MV-4-11 (cell line): ENCODE results near the gene SLC4A8.

Experiments
- DNase-seq: peaks from one replicate; lab custom pipeline; 2025; lab: John Stamatoyannopoulos, UW

SLC4A8 gene

DNA sequence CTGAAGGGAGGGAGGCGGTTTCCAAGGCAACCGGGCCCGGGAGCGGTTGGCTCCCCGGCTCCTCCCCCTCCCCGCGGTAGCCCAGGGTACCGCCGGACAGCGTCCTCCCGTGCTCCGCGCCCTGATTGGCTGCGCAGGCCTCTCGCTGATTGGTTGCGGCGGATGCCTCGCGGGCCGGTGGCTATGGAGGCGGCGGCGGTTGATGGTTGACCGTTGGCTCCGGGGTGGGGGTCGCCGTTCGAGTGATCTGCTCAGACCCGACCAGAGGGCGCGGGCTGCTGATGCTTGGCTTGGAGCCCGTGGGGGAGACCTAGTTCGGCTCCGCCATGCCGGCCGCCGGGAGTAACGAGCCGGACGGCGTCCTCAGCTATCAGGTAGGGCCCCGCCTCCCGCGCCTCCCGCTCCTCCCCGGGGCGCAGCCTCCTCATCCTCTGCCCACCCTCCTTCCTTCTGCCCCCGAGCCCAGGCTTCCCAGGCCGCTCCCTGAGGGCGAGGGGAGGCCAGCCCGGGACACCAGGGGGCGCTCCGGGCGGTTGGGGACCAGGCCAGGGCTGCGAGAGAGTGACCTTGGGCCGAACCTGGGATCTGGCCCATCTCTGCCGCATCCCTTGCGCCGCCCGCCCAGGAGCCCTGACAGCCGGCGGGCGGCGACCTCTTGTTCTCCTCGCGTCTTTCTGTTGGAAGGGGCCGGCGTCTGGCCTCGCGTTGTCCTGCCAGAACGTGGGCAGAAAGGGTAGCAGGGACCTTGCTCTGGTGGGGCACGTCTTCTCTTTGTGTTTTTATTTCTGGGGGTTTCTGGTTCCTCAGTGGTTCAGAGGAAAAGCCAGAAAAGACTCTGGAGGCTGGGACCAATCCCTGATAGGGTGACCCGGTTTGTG, at the start of gene SLC4A8:
Gene SLC4A8, plus strand, starts transcription at position 170 of the 878 bp plus-strand sequence. Its CDS starts 157 bp downstream, at position 327.
- peak; percentile 56 for DNase-seq

DNA sequence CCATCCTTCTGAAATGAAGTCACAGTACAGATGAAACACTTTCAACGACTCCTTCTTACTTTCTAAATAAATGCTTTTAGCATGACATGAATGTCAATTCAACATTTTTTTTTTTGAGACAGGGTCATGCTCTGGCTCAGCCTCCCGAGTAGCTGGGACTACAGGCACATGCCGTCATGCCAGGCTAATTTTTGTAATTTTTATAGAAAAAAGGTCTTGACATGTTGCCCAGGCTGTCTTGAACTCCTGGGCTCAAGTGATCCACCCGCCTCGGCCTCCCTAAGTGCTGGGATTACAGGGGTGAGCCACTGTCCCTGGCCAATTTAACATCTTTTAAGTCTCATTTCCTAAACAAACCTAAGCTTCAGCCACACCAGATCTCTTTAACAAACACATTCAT, 49.8 kb upstream of the SLC4A8 start:
- DNase-seq: no peak

DNA sequence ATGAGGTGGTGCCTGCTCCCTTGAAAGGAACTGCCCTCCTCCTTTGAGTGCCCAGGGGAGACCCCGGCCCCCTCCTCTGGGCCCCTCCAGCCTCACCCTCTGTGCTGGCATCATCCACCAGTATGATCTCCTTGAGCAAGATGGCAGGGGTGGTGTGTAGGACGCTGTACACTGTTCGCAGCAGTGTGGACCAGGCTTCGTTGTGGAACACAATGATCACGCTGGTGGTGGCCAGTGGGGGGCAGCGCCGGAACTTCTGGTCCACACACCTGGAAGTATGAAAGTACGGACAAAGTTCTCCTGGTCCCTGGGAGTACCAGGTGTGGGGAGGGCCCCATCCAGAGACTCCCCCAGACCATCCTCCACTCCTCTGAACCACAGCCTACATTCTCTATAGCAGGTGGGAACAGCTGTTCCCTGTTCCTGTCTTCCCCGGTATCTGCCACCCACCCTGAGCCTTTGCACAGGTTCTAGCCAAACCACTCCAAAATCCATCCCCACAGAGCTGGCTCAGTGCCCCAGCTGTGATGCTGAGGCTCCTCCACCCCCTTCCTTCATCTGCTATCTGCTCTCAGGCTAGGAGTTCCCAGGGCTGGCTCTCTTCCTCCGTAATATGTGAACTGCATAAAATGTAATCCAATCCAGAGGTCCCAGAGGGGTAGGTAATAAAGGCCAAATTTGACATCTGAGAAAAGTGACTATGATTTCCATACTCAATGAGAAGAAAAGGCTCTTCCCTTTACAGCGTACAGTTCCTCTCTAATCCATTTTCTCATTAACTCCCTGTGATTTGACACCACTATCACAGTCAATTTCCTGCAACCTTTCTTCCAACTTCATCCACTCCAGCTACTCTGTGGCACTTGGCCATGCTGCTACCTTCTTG, 47.3 kb upstream of the SLC4A8 start:
- no peak for DNase-seq

DNA sequence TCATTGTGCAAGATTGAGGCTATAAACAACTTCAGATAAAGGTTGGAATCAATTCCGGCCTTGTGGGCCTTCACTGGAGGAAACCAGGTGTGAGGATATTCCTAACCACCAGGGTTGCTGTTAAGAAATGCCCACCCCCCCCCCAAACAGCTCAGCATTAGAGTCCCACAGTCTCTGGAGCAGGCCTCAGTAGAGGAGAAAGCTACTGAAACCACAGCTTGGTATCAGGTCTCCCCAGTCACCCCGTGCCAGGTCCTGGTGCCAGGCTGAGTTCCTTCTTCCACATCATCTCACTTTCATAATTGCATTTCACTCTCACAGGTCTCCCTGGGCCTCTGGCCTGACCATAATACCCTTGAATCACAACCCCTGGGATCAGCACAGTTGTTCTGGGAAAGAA, 45.9 kb upstream of the SLC4A8 start:
- DNase-seq: no peak

DNA sequence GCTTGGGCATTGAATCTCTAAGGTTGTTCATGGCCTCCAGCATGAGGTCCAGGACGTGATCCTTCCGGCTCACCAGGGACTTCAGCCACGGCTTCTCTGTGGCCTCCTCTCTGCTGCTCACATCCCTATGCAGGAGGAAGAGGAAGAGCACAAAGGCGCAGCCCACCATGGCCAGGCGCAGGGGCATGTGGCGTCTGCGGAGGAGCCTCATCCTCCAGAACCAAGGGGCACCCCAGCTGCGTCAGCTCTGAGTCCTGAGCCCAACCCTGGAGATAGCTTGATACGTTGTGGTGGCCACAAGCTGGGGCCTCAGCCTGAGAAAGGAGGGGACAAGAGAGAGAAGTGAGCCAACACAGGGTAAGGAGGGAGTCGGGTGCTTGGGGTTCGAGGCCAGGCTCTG, 45.1 kb upstream of the SLC4A8 start:
- no peak for DNase-seq

DNA sequence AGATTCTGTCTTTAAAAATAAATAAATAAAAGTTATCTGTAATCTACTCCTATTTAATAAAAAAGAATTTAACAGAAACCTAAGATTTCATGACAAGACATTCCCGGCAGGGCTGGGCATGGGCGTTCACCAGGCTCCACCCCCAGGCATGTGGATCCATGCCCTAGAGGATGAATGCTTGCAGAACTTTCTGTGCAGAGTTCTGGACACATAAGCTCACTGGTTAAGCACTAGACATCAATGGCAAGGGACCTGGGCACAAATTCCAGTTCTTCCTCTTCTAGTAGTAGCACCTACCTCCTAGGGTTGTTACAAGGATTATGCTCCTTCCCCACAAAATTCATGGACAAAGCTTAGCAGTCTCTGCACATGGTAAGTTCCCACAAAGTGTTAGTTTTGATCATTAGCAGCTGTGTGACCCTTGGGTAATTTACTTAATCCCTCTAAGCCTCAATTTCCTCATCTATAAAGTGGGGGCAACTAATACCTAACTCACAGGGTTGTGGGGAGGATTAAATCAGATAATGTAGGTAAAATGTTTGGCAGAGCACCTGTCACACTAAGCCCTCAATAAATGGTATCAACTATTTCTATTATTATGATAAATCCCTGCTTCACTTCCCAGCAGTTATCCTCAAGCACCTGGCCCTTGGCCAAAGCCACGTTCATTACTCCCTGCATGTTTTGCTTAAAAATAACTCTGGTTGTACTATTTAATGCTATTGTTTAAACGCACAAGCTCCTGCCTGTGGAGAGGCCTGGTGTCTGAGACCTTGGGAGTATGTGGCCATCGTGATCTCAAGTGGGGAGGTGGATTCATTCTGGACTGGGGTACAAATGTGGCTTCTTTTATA, 43.2 kb upstream of the SLC4A8 start:
- DNase-seq: no peak

DNA sequence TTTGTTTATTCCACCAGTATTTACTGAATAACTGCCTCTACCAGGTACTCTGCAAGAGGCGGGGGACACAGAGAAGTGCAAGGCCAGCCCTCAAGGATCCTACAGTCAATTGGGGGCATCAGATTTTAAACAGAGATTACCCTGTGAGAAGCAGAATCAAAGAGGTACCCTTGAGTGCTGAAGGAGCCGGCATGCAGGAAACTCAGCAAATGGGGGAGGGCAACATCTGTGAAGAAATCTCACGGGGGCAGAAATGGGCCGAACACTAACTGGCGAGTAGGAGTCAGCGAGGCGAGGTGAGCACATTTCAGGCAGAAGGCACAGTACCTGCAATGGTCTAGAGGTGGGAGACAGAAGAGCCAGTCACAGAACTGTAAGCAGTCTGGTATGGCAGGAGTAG, 42.5 kb upstream of the SLC4A8 start:
- no peak for DNase-seq

DNA sequence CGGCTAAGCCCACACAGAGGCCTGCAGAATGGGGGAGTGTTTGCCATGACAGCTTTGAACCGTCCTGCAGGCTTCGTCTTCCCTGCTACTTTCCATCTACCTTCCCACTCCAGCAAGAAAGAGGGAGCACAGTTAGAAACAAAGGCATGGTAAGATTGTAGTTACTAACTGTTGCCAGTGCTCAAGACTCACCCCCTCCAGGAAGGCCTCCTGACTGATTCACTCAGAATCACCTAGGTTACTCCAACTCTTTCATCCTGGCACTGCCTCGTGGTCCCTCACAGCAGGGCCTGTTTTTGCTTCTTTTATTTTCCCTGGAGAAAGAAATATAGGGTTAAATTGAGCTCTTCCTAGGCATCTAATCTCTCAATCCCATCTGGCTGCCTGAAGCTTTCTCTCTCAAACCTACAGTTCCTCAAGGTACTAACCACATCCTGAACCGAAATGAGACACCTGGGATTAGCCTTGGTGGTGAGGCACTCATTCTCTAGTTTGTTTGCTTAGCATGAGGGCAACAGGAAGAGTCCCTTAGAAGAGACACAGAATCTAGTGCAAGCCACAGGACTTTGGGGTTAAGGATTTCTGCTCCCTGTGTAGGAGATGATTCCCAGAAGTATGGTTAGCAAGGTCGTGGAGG, 41.2 kb upstream of the SLC4A8 start:
- DNase-seq: no peak

DNA sequence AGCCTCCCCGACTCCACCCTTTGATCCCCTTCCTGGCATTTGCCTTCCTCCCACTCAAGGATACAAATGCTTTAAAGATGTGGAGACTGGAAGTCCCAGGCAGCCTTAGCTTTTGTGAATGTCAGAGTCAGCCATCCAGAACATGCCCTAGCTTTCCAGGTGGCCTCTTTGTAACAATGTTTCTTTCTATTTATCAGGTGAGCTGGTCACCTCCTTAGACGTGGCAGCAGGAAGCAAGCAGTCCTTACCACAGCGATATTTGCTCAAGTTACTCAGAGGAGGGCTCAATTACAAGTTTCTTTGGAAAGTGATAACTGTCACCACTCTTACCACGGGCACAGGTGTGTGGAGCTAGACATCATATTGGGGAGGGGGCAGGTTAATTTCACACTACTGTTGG, 38.3 kb upstream of the SLC4A8 start:
- DNase-seq: no peak

DNA sequence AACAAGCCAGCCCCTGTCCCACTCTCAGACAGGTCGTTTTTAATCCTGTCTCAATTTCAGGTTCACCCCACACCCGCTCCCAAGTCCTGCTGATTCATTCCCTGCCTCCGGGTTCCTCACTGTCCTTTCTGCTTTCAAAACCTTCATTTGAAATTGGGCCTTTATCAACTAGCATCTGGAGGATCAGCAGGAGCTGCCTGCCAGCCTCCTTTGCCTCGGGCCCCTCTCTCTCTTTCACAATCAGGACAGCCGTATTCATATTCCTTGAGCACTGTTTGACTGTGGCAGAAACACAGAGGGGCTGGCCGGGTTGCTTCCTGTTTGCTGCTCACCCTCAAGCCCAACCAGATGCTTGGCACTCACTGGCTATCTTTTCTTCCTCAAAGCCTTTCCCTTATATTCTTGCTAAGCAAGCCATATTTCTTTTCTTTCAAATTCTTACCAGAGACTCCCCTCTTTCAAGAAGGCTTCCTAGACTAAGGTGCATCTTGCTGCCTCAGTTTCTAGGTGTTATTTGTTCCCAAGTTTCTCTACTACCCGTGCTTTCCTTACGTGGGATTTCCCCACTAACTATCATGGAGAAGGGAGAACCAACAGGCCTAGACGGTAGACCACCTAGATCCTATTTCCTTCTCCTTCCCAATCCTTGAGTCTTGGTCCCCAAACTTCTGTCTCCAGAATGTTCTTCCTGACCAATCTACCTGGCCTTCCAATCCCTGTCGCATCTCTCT, 36.4 kb upstream of the SLC4A8 start:
- DNase-seq: peak; percentile 84

DNA sequence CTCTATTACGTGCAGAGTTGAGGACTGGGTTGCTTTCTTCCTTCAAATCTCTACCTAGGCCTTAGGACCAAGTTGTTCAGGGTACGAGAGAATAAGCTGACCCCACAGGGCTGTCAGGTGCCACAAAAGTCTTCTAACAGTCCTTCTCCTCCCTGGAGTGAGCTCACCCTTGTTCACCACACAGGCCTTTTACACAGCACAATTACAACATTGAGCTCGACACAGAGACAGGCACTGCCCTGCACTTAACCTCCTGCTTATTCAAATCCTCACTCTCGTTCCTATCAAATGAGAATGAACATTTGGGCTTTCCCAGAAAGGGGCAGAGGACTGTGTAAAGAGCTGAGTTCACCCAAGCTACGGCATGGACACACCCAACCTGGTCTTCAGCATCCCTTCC, 35.8 kb upstream of the SLC4A8 start:
- no peak for DNase-seq

DNA sequence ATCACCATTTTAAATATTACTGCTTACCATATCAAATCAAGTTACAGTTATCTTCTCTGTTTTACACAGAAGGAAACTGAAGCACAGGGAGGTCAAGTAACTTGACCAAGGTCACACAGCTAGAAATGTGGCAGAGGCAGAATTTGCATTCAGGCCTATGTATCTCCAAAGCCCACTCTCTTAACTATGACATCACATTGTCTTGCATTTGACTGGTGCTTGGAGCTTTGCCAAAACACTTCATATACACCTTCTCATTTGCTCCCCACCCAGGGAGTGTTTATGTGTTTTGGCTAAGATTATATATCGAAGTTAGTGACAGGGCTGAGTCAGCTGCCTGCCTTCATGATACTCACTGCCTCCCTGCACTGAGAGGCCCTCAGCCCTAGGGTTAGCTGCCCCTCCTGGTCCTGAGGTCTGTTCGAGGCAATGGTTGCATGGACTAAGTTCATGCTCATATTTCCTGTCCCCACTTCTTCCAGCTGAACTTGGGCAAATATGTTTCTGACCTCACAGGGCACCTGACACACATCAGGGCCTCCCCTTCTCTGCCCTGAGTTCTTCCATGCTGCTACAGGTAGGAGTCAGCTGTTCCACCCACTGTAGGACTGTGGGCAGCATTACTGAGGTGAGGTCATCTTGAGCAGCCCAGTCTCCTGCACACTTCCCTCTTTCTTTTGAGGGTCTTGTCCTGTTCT, 35.2 kb upstream of the SLC4A8 start:
- peak; percentile 22 for DNase-seq

DNA sequence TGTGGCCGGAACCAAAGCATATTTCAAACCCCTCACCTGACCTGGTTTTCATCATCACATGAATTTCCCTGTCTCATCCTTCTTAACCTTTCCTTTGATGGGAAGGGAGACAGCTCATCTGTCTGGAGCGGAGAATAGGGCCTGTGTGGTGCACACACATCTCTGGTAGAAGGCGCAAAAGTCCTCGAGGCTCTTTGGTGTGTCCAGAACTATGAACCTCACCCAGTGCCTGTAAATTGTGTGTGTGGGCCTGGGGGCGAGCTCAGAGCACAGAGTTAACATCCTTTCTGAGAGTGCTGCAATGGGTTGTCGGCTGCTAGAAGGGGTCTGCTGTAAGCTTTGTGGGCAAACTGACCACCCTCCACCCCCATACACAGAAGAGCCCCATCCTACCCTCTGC, 34.2 kb upstream of the SLC4A8 start:
- DNase-seq: no peak

DNA sequence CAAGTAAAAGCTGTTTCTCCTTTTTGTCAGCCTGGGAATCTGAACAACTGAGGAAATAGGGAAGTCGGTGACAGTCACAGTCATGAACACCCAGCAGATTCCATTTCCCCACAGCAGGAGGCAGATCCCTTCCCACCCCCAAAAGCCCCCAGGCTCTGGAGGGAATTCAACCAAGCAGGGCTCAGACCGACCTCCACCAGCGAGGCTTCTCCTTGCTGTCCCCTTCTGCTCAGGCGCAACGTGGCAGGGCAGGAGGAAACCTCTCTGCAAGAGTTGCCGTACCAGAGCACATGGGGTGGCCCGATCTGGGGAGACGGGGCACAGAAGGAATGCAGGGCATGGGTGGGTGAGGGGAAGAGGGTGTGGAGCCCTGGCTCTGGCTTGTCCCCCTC, 33.7 kb upstream of the SLC4A8 start:
- peak; percentile 58 for DNase-seq

DNA sequence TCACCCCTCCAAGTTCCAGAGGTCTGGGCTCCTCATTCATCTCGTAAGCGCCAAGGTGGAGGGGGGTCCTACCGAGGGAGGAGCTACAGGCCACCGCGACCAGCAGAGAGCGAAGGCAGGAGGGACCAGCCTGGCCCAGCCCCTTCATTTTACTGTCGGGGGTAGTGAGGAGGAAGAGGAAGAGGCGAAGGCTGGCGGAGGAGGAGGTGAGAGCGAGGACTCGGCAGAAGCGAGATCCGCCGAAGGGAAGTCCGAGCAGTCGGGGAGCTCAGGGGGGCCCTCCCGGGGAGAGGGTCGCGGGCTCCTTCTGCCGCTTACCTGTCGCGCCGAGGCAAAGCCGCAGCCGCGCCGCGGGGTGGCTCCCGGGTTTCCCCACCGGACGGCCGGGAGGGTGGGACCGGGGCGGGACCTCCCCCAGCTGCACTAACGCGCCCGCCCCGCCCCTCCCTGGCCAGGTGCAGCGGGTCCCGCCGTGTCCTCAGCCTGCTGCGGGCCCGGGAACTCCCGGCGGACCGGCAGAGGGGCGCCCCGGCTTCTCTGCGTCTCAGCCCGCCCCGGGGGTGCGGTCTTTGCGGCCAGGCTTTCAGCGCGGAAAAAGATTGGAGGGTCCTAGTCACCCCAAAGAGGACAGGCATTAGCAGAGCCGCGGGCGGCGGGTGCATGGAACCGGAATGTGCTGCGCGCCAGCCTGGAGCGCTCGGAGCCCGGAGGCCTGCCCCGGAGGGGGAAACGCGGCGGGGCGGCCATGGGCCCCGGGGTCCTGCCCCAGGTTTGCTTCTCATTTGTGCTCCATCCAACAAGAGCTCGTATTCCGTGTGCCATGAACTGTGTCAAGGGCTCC, 33.1 kb upstream of the SLC4A8 start, which contains the start of gene GALNT6:
Gene GALNT6, minus strand, starts transcription at position 124 of the 841 bp plus-strand sequence. CDS start 11,625 bp downstream, outside the sequence.
- peak; percentile 41 for DNase-seq

DNA sequence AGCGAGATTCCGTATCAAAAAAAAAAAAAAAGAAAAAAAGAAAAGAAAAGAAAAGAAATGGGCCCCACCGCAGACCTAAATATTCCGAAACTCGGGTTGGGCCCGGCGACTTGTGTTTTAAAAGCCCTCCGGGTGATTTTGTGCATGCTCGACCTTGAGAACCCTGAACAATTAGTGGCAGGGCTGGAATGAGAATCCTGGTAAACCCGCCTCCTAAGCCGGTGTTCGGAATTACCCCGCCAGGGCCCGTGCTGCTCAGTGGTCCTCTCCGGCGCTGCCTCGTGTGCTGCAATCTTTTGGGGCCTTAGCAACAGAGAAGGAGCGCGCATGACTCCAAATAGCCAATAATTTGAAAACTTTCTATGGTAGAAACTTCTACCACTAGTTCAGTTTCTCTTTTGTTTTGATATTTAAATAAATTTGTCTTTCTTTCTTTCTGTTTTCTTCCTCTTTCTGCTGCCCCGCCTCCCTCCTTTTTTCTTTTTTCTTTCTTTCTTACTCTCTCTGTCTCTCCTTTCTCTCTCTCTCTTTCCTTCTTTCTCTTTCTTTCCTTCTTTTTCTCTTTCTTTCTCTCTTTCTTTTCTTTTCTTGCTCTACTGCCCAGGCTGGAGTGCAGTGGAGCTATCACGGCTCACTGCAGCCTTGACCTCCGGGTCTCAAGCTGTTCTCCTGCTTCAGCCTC, 31.9 kb upstream of the SLC4A8 start:
- DNase-seq: no peak

DNA sequence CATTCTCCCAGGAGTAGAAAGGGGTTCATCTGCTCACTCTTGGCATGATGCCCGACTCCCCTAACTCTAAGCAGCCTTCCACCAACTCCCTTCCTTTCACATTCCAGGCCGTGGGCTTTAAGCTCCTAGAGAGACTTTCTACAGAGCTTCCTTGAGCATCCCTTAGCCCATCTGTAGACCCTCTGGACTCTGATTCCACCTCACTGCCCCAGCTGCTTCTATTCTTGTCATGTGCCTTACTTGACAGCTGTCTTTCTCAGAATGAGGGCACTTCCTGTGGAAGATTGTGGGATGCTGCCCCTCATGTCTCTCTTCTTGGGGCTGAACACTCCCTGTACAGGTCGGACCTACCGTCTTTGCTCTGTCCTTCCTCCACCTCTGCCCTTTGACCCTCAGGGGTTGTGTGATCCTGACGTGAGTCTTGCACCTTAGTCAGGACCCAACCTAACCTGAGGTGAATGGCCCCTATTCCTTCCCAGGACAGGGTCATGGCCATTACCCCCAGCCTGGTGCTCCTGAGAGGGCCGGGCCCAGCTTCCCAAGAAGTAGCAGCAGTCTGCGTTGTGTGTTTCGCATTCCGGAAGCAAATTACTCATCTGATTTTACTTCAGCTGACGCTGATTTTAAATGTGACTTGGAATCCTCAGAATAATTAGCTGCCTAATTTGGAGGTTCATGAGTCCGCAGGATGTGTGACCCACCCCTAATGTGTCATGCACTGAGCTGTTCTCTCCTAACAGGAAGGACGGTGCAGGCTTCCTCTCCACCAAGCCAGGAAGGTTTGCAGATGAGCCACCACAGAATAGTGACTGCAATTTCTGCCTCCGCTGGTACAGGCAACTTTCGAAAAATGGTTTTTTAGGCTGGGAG, 30.7 kb upstream of the SLC4A8 start:
- DNase-seq: peak; percentile 45
